IPS-18c (cell line): ENCODE data around the gene LGI4.

ENCODE experiments used
- H3K4me3 ChIP-seq: 2 replicates; pipeline ENCODE4 v1.7.0; 2013; ENCODE audit warnings: low read depth, mild to moderate bottlenecking, low read length, moderate library complexity; ENCODE audit not compliant: insufficient read depth
- H3K9me3 ChIP-seq: one replicate; pipeline ENCODE4 v1.6.1; 2013; ENCODE audit warnings: mild to moderate bottlenecking, low read length, moderate library complexity; ENCODE audit not compliant: control insufficient read depth, insufficient read depth

The LGI4 gene

GRCh38 chr19:35087393-35087792 is 47.5 kb downstream of the LGI4 start:
- Histone ChIP-seq H3K4me3 (no peak overlapping the region), H3K9me3 (no peaks in the 10 kb centered on the region)

- H3K9me3 ChIP-seq: no peaks in the 10 kb centered on the region
- H3K4me3 ChIP-seq: no peak overlapping the region
These were observed 48.4 kb downstream of the LGI4 start for GRCh38 chr19:35086455-35086854.

- no peaks in the 10 kb centered on the region for H3K9me3 ChIP-seq
- H3K4me3 ChIP-seq: no peak overlapping the region
These were observed 48.9 kb downstream of the LGI4 start for GRCh38 chr19:35085947-35086346.

GRCh38 chr19:35084509-35084762 is 50.4 kb downstream of the LGI4 start:
- Histone ChIP-seq H3K4me3 (no peak overlapping the region), H3K9me3 (no peaks in the 10 kb centered on the region)

- H3K4me3 ChIP-seq: no peak overlapping the region
- no peaks in the 10 kb centered on the region for H3K9me3 ChIP-seq
These were observed 51.0 kb downstream of the LGI4 start for GRCh38 chr19:35083691-35084508.

- Histone ChIP-seq H3K9me3 (no peaks in the 10 kb centered on the region), H3K4me3 (no peak overlapping the region)
These were observed 53.7 kb downstream of the LGI4 start for GRCh38 chr19:35081201-35081600.

- Histone ChIP-seq H3K4me3 (no peak overlapping the region), H3K9me3 (no peaks in the 10 kb centered on the region)
These were observed 54.2 kb downstream of the LGI4 start for GRCh38 chr19:35080613-35081170.

- Histone ChIP-seq H3K4me3 (no peak overlapping the region), H3K9me3 (no peaks in the 10 kb centered on the region)
These were observed 55.0 kb downstream of the LGI4 start for GRCh38 chr19:35079826-35080225.

GRCh38 chr19:35077411-35078223 is 57.2 kb downstream of the LGI4 start:
- no peak overlapping the region for H3K4me3 ChIP-seq
- H3K9me3 ChIP-seq: no peaks in the 10 kb centered on the region

GRCh38 chr19:35076657-35077056 is 58.2 kb downstream of the LGI4 start:
- no peaks in the 10 kb centered on the region for H3K9me3 ChIP-seq

GRCh38 chr19:35076026-35076370 is 58.9 kb downstream of the LGI4 start:
- H3K9me3 ChIP-seq: no peaks in the 10 kb centered on the region
- H3K4me3 ChIP-seq: no peak overlapping the region

More at GRCh38 chr19:35076657-35077056, 58.2 kb downstream of the LGI4 start:
- H3K4me3 ChIP-seq: no peak overlapping the region

- Histone ChIP-seq H3K9me3 (no peaks in the 10 kb centered on the region), H3K4me3 (no peak overlapping the region)
These were observed 59.4 kb downstream of the LGI4 start for GRCh38 chr19:35075202-35076025.
